Measurements from ENCODE around the gene NLGN1. TPM values are rescaled to one million over a fixed set of nuclear protein-coding genes. Genes with fewer than 3 reads are reported as not detected.

NLGN1 gene
- total and polyA plus RNA-seq, 9 of the 15 experiments (the other 6 are each of a cell fraction or from before 2014, with no cell fraction given), result under 0.01 to 0.01 TPM; not detected in 7

GRCh38 chr3:173742491-173742890 is 344.9 kb downstream of the NLGN1 start:
- POLR2A ChIA-PET, result no interaction called here
- Histone ChIP-seq H3K27ac (ENCODE audit: extremely low read depth, low read depth, low read length) (no peak overlapping the region), H3K27me3 (ENCODE audit: control insufficient read depth in 2 of 2, insufficient read depth in 2 of 2, low read length in 2 of 2) (no peaks in the 10 kb centered on the region), H3K4me1 (replicated peaks in 1 of 2; ENCODE audit: control insufficient read depth in 2 of 2, insufficient read depth in 2 of 2, low read length in 2 of 2) (no peaks in the 10 kb centered on the region), H2AFZ (ENCODE audit: low read depth, low read length) (no peak overlapping the region), H3K9me3 (replicated peaks; ENCODE audit: control insufficient read depth, insufficient read depth, low read depth, low read length) (no peaks in the 10 kb centered on the region; the same call in 1 of the 2 replicates), H3K4me3 (no peak overlapping the region), H3K36me3 (ENCODE audit: control insufficient read depth, insufficient read depth, low read length) (no peaks in the 10 kb centered on the region), H3K9ac (ENCODE audit: insufficient read depth in 1 of 2, low read depth in 2 of 2, low read length in 2 of 2) (no peak overlapping the region), H4K20me1 (replicated peaks; ENCODE audit: control insufficient read depth, insufficient read depth, low read length) (no peaks in the 10 kb centered on the region), H3K79me2 (ENCODE audit: control insufficient read depth, insufficient read depth, low read length) (no peaks in the 10 kb centered on the region), H3K9me1 (ENCODE audit: control insufficient read depth, insufficient read depth, low read length) (no peaks in the 10 kb centered on the region), H3K4me2 (ENCODE audit: insufficient read depth, low read length) (no peak overlapping the region)
- WGBS (ENCODE audit: insufficient coverage, low coverage, missing lambda C conversion rate), result 0% methylated on average over 1 of the region's 1 CpG
- FAIRE-seq (no peak), ATAC-seq (no peak), DNase-seq (ENCODE audit: extremely low read depth in 1 of 4, low spot score in 3 of 4) (no peak)
- in situ Hi-C loops (cut with MboI) (no loop called here), intact Hi-C loops (cut with micrococcal nuclease) (no loop called here)
- BruUV-seq (replicated peaks), result no TSS peak
- TF ChIP-seq SMARCA5 (IDR thresholded peaks at IDR 0.05), result no peak
- no peak for TF ChIP-seq RAD51 (IDR thresholded peaks at IDR 0.05; ENCODE audit: borderline replicate concordance, low read depth)
- no peak for TF ChIP-seq ZNF551 (CRISPR knock-in tag; IDR thresholded peaks at IDR 0.05)
- no peak for TF ChIP-seq SMAD1 (IDR thresholded peaks at IDR 0.05; ENCODE audit: low read depth, low read length, partially characterized antibody)
- TF ChIP-seq SETDB1 (IDR thresholded peaks at IDR 0.05; ENCODE audit: low read length), result no peak
- TF ChIP-seq FUS (optimal IDR thresholded peaks at IDR 0.05; ENCODE audit: low read depth, low read length), result no peak
- no peak for TF ChIP-seq ZNF165 (CRISPR knock-in tag; IDR thresholded peaks at IDR 0.05; ENCODE audit: borderline replicate concordance)
- TF ChIP-seq ZNF124 (CRISPR knock-in tag; IDR thresholded peaks at IDR 0.05), result no peak
- no peak for TF ChIP-seq ZNF224 (CRISPR knock-in tag; IDR thresholded peaks at IDR 0.05)
- TF ChIP-seq, protein P1, sequence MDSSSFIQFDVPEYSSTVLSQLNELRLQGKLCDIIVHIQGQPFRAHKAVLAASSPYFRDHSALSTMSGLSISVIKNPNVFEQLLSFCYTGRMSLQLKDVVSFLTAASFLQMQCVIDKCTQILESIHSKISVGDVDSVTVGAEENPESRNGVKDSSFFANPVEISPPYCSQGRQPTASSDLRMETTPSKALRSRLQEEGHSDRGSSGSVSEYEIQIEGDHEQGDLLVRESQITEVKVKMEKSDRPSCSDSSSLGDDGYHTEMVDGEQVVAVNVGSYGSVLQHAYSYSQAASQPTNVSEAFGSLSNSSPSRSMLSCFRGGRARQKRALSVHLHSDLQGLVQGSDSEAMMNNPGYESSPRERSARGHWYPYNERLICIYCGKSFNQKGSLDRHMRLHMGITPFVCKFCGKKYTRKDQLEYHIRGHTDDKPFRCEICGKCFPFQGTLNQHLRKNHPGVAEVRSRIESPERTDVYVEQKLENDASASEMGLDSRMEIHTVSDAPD (CRISPR knock-in tag; IDR thresholded peaks at IDR 0.05), result no peak
- CTCF ChIA-PET (ENCODE audit: low intra/inter-chr PET ratio), result no interaction called here
